Body of pancreas (tissue), 4 donors: ENCODE measurements around the gene KLK8.

Source experiments
- POLR2A ChIP-seq, 3 donors: fragments of 450-650 bp; IDR thresholded peaks; one replicate each; pipeline ENCODE4 v1.6.1; 2016; ENCODE audit warnings: antibody characterized with exemption in 3 of 3, mild to moderate bottlenecking in 2 of 3
- TF ChIP-seq, protein P1 (sequence below), 7 experiments: fragments of 450-650 bp in 4 of 7; fragments of 200-600 bp in 3 of 7; sonication (generic) in 3 of 7; IDR thresholded peaks; one replicate each; pipeline ENCODE4 v1.5.1; 2016 to 2019; ENCODE audit warnings: antibody characterized with exemption in 7 of 7

DNA sequence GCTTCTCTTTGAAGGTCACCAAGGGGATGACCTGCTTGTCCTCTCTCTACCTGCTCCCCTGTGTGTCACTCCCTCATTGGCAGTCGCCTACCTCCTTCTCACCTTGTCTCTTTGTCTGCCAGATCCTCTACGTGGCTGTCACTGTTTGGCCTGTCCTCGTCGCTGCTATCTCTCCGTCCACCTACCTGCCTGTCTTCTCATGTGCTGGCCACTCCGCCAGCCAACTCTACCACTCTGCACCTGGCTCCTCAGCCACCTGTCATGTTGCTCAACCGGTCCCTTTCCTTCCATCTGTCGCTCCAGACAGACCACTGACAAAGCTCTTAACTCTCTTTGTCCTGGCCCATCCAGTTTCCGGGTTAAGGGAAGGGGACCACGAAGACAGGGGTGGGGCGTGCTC, 33.3 kb upstream of the KLK8 start, which contains the start of gene KLK12:
- TF ChIP-seq, protein P1, sequence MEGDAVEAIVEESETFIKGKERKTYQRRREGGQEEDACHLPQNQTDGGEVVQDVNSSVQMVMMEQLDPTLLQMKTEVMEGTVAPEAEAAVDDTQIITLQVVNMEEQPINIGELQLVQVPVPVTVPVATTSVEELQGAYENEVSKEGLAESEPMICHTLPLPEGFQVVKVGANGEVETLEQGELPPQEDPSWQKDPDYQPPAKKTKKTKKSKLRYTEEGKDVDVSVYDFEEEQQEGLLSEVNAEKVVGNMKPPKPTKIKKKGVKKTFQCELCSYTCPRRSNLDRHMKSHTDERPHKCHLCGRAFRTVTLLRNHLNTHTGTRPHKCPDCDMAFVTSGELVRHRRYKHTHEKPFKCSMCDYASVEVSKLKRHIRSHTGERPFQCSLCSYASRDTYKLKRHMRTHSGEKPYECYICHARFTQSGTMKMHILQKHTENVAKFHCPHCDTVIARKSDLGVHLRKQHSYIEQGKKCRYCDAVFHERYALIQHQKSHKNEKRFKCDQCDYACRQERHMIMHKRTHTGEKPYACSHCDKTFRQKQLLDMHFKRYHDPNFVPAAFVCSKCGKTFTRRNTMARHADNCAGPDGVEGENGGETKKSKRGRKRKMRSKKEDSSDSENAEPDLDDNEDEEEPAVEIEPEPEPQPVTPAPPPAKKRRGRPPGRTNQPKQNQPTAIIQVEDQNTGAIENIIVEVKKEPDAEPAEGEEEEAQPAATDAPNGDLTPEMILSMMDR (IDR thresholded peaks at IDR 0.05), result no peak
- TF ChIP-seq POLR2A (IDR thresholded peaks at IDR 0.05), result no peak
